ENCODE results near the gene RNF40. TPM values are rescaled to one million over a fixed set of nuclear protein-coding genes. Genes with fewer than 3 reads are reported as not detected.

RNF40 gene
- total RNA-seq, 4 donors from 2014 or later, result 55.3 to 105 (median 77.8) TPM

DNA sequence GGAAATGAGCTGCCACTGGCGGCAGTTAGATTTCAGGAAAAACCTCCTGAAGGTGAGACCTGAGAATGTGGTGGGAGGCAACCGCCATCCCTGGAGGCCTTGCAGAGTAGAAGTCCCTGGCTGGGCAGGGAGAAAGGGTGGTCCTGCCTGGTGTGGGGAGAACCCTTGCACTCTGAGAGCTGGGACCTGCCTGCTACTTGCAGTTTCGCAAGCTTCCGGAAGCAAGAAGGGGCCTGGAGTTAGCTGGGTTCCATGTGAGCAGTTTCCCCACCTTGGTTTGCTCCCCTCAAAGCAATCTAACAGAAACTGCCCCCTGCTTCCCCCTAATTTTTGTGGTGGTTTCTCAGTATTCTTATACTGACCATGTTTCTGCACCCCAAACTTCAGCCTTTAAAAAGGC is 18.4 kb downstream of the RNF40 start:
- Histone ChIP-seq H3K4me1 (peaks cover 0 to 19% (median 14%) of the 10 kb centered on the region in 4 donors), H3K36me3 (peaks cover 0 to 18% (median 0%) of the 10 kb centered on the region in 4 donors), H3K27me3 (no peaks in the 10 kb centered on the region), H3K4me3 (no peak overlapping the region), H3K27ac (no peak overlapping the region), H3K9me3 (no peaks in the 10 kb centered on the region)
- intact Hi-C loops (cut with DNase I; ENCODE audit: low total_unique reads), result no loop called here
- no peak for DNase-seq
- in situ Hi-C loops (cut with MboI; ENCODE audit: low pct_ligation_motif_present in 1 of 4, low pct_unique_long_range_greater_than_20kb in 1 of 4, low sequenced_read_pairs in 3 of 4), result no loop called here
- TF ChIP-seq POLR2AphosphoS5 (IDR thresholded peaks at IDR 0.05) (no peak), EP300 (IDR thresholded peaks at IDR 0.05; ENCODE audit: low read depth) (no peak), POLR2A (IDR thresholded peaks at IDR 0.05) (no peak)
- TF ChIP-seq, protein P1, sequence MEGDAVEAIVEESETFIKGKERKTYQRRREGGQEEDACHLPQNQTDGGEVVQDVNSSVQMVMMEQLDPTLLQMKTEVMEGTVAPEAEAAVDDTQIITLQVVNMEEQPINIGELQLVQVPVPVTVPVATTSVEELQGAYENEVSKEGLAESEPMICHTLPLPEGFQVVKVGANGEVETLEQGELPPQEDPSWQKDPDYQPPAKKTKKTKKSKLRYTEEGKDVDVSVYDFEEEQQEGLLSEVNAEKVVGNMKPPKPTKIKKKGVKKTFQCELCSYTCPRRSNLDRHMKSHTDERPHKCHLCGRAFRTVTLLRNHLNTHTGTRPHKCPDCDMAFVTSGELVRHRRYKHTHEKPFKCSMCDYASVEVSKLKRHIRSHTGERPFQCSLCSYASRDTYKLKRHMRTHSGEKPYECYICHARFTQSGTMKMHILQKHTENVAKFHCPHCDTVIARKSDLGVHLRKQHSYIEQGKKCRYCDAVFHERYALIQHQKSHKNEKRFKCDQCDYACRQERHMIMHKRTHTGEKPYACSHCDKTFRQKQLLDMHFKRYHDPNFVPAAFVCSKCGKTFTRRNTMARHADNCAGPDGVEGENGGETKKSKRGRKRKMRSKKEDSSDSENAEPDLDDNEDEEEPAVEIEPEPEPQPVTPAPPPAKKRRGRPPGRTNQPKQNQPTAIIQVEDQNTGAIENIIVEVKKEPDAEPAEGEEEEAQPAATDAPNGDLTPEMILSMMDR (IDR thresholded peaks at IDR 0.05), result no peak
- 81% methylated on average over 4 of the region's 4 CpGs; no CpG with 5 or more reads in 1 of the 2 donors for WGBS, 2 donors (ENCODE audit: low coverage in 1 of 2)

DNA sequence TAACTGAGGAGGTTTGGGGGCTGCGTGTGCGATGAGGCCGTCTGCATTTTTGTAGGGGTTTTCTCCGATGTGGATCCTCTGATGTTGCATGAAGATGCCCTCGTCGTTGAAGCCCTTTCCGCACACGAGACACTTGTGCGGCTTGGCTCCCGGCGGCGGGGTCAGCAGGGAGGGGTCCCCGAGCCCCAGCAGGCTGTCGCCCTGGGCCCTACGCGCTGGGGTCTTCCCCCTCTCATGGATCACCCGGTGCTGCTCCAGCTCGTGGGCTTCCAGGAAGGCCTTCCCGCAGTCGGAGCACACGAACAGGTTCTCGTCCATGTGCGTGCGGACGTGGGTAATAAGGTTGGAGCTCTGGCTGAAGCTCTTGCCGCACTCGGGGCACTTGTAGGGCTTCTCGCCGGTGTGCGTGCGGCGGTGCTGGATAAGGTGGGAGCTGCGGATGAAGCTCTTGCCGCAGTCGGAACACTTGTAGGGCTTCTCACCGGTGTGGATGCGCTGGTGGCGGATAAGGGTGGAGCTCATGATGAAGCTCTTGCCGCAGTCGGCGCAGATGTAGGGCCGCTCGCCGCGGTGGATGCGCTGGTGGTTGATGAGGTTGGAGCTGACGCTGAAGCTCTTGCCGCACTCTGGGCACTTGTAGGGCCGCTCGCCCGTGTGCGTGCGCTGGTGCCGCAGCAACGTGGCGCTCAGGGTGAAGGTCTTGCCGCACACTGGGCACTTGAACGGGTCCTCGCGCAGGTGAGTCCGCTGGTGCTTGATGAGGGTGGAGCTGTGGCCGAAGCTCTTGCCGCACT is 20.6 kb downstream of the RNF40 start:
- intact Hi-C loops (cut with DNase I; ENCODE audit: low total_unique reads) (no loop called here), in situ Hi-C loops (cut with MboI; ENCODE audit: low pct_ligation_motif_present in 1 of 4, low pct_unique_long_range_greater_than_20kb in 1 of 4, low sequenced_read_pairs in 3 of 4) (no loop called here)
- H3K27ac ChIP-seq, result no peak overlapping the region
- H3K36me3 ChIP-seq, result peaks cover 0 to 18% (median 0%) of the 10 kb centered on the region in 4 donors
- no peak for DNase-seq
- no peak for TF ChIP-seq POLR2A (IDR thresholded peaks at IDR 0.05)
- TF ChIP-seq, protein P1 (IDR thresholded peaks at IDR 0.05), result no peak
- no peak for TF ChIP-seq POLR2AphosphoS5 (IDR thresholded peaks at IDR 0.05)
- no peak for TF ChIP-seq EP300 (IDR thresholded peaks at IDR 0.05; ENCODE audit: low read depth)
- no peaks in the 10 kb centered on the region for H3K9me3 ChIP-seq
- 94 to 95% methylated on average over 25 to 51 of the region's 63 CpGs for WGBS, 2 donors (ENCODE audit: low coverage in 1 of 2)
- no peaks in the 10 kb centered on the region for H3K27me3 ChIP-seq
- peaks cover 6 to 15% (median 9%) of the 10 kb centered on the region in 4 donors for H3K4me1 ChIP-seq
- H3K4me3 ChIP-seq, result no peak overlapping the region

DNA sequence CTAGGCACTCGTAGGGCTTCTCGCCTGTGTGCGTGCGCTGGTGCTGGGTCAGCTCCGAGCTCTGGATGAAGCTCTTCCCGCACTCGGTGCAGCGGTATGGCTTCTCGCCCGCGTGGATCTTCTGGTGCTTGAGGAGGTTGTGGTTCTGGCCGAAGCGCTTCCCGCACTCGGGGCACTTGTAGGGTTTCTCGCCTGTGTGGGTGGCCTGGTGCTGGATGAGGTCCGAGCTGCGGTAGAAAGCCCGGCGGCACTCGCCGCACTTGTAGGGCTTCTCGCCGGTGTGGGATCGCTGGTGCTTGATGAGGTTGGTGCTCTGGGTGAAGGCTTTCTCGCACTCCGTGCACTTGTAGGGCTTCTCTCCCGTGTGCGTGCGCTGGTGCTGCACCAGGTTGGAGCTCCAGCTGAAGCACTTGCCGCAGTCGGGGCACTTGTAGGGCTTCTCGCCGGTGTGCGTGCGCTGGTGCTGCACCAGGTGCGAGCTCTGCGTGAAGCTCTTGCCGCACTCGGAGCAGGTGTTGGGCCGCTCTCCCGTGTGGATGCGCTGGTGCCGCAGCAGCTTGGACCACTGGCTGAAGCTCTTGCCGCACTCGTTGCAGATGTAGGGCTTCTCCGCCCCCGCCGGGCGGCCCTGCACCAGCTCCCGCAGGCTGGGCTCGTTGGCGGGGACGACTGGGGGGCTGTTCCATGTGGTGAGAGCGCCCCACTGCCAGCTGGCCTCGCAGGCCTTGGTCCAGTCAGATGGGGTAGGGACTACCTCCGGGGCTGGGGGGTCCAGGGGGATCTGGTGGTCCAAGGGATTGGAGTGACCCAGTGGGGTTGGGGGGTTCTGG is 21.4 kb downstream of the RNF40 start:
- H3K27ac ChIP-seq, result no peak overlapping the region
- H3K4me1 ChIP-seq, result peaks cover 8 to 20% (median 12%) of the 10 kb centered on the region in 4 donors
- TF ChIP-seq, protein P1 (IDR thresholded peaks at IDR 0.05), result no peak
- DNase-seq, result no peak
- 96% methylated on average over 50 of the region's 57 CpGs; no CpG with 5 or more reads in 1 of the 2 donors for WGBS, 2 donors (ENCODE audit: low coverage in 1 of 2)
- in situ Hi-C loops (cut with MboI; ENCODE audit: low pct_ligation_motif_present in 1 of 4, low pct_unique_long_range_greater_than_20kb in 1 of 4, low sequenced_read_pairs in 3 of 4), result no loop called here
- H3K36me3 ChIP-seq, result peaks cover 0 to 18% (median 0%) of the 10 kb centered on the region in 4 donors
- intact Hi-C loops (cut with DNase I; ENCODE audit: low total_unique reads), result no loop called here
- no peaks in the 10 kb centered on the region for H3K9me3 ChIP-seq
- no peaks in the 10 kb centered on the region for H3K27me3 ChIP-seq
- H3K4me3 ChIP-seq, result no peak overlapping the region

DNA sequence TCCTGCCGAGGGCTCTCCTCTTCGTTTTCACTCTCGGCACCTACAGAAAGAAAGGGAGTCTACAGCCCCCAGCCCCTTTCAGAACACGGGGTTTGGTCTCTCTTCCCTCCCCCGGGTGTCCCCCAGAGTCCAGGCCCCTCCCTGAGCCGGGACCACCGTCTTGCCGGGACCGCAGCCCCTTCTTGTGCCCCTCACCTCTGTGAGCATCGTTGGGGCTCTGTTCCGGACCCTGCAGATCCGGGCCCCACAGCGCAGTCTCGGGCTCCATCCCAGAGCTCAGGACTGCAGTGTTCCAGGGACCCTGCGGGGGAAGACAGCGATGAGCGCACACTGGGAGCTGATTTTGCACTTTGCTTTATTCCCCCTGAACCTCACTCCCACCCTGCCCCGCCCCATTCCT is 22.1 kb downstream of the RNF40 start:
- intact Hi-C loops (cut with DNase I; ENCODE audit: low total_unique reads) (no loop called here), in situ Hi-C loops (cut with MboI; ENCODE audit: low pct_ligation_motif_present in 1 of 4, low pct_unique_long_range_greater_than_20kb in 1 of 4, low sequenced_read_pairs in 3 of 4) (no loop called here)
- peaks cover 8 to 21% (median 12%) of the 10 kb centered on the region in 4 donors for H3K4me1 ChIP-seq
- WGBS, 2 donors (ENCODE audit: low coverage in 1 of 2), result 84% methylated on average over 18 of the region's 18 CpGs; no CpG with 5 or more reads in 1 of the 2 donors
- H3K36me3 ChIP-seq, result peaks cover 0 to 18% (median 0%) of the 10 kb centered on the region in 4 donors
- TF ChIP-seq POLR2A (IDR thresholded peaks at IDR 0.05) (no peak), EP300 (IDR thresholded peaks at IDR 0.05; ENCODE audit: low read depth) (no peak), POLR2AphosphoS5 (IDR thresholded peaks at IDR 0.05) (no peak)
- TF ChIP-seq, protein P1 (IDR thresholded peaks at IDR 0.05), result no peak
- H3K27me3 ChIP-seq, result no peaks in the 10 kb centered on the region
- no peak overlapping the region for H3K4me3 ChIP-seq
- H3K27ac ChIP-seq, result no peak overlapping the region
- H3K9me3 ChIP-seq, result no peaks in the 10 kb centered on the region
- no peak for DNase-seq

Data from transverse colon (tissue), 4 donors.